WTC11 (cell line): ENCODE data around the gene LYL1. TPM values are rescaled to one million over a fixed set of nuclear protein-coding genes. Genes with fewer than 3 reads are reported as not detected.

Experiments
- ATAC-seq: fragments of 200-7000 bp; cut with Tn5 transposase; 2 replicates; pipeline ENCODE4 v1.10.0; 2021; ENCODE audit warnings: mild to moderate bottlenecking, moderate library complexity
- CTCF ChIA-PET: fragments of 300-600 bp; sonication (Branson Sonifier 250); formaldehyde crosslinking; loops from one replicate; lab custom pipeline; 2021; ENCODE audit warnings: antibody characterized with exemption; lab: Charles Lee
- POLR2A ChIA-PET: fragments of 350-600 bp; sonication (Branson Sonifier 250); formaldehyde crosslinking; loops from one replicate; lab custom pipeline; 2021; ENCODE audit warnings: antibody characterized with exemption; lab: Charles Lee
- DNase-seq: peaks from one replicate; pipeline ENCODE4 v3.0.0; 2021; ENCODE audit warnings: low spot score
- H3K27ac Mint-ChIP-seq: 2 replicates; pipeline ENCODE4 v1.8.0; 2021; ENCODE audit warnings: mixed read lengths
- H3K27me3 Mint-ChIP-seq: 2 replicates; pipeline ENCODE4 v1.8.0; 2021; ENCODE audit warnings: low read depth, mild to moderate bottlenecking, moderate library complexity, mixed read lengths
- H3K36me3 Mint-ChIP-seq: 2 replicates; pipeline ENCODE4 v1.8.0; 2021; ENCODE audit warnings: mixed read lengths
- H3K4me1 Mint-ChIP-seq: 2 replicates; pipeline ENCODE4 v1.8.0; 2022; ENCODE audit warnings: mixed read lengths
- H3K4me3 Mint-ChIP-seq: 2 replicates; pipeline ENCODE4 v1.8.0; 2021; ENCODE audit warnings: mild to moderate bottlenecking, moderate library complexity, mixed read lengths
- H3K9me3 Mint-ChIP-seq: 2 replicates; pipeline ENCODE4 v1.8.0; 2021; ENCODE audit warnings: mixed read lengths
- ATF6 ChIP-seq: sonication (generic); formaldehyde crosslinking; IDR thresholded peaks from 2 replicates; pipeline ENCODE4 v1.8.1; 2023; ENCODE audit warnings: mild to moderate bottlenecking, missing genetic modification reagents
- CDX4 ChIP-seq: fragments of 250-450 bp; sonication (Bioruptor Pico); IDR thresholded peaks from 2 replicates; pipeline ENCODE4 v1.9.0; 2021; ENCODE audit warnings: moderate library complexity, mild to moderate bottlenecking, inconsistent platforms, borderline replicate concordance
- E2F4 ChIP-seq: sonication (generic); formaldehyde crosslinking; IDR thresholded peaks from 2 replicates; pipeline ENCODE4 v1.8.1; 2022; ENCODE audit warnings: low read depth, mild to moderate bottlenecking, moderate library complexity, missing genetic modification reagents, borderline replicate concordance
- ELF4 ChIP-seq: sonication (generic); formaldehyde crosslinking; IDR thresholded peaks from 2 replicates; pipeline ENCODE4 v1.8.1; 2022; ENCODE audit warnings: low read depth, mild to moderate bottlenecking, moderate library complexity, missing genetic modification reagents
- ETV6 ChIP-seq: sonication (generic); formaldehyde crosslinking; IDR thresholded peaks from 2 replicates; pipeline ENCODE4 v1.8.1; 2022; ENCODE audit warnings: mild to moderate bottlenecking, missing genetic modification reagents
- FOXJ3 ChIP-seq: sonication (generic); formaldehyde crosslinking; IDR thresholded peaks from 2 replicates; pipeline ENCODE4 v1.9.0; 2021; ENCODE audit warnings: missing genetic modification reagents, mild to moderate bottlenecking, borderline replicate concordance
- GRHL2 ChIP-seq: fragments of 250-450 bp; sonication (Bioruptor Pico); IDR thresholded peaks from 2 replicates; pipeline ENCODE4 v1.8.0; 2022; ENCODE audit warnings: mild to moderate bottlenecking, moderate library complexity; ENCODE audit not compliant: insufficient replicate concordance, severe bottlenecking
- JUN ChIP-seq: sonication (generic); formaldehyde crosslinking; IDR thresholded peaks from 2 replicates; pipeline ENCODE4 v1.8.0; 2023; ENCODE audit warnings: mild to moderate bottlenecking, missing genetic modification reagents
- NFE2L1 ChIP-seq: sonication (generic); formaldehyde crosslinking; IDR thresholded peaks from 2 replicates; pipeline ENCODE4 v1.8.1; 2023; ENCODE audit warnings: missing genetic modification reagents
- NFYB ChIP-seq: sonication (generic); formaldehyde crosslinking; conservative IDR thresholded peaks from 2 replicates; pipeline ENCODE4 v1.8.0; 2022; ENCODE audit warnings: low read depth, missing genetic modification reagents
- NR2C2 ChIP-seq: sonication (generic); formaldehyde crosslinking; IDR thresholded peaks from 2 replicates; pipeline ENCODE4 v1.8.0; 2022; ENCODE audit warnings: mild to moderate bottlenecking, missing genetic modification reagents
- RELA ChIP-seq: sonication (generic); formaldehyde crosslinking; IDR thresholded peaks from 2 replicates; pipeline ENCODE4 v1.8.1; 2022; ENCODE audit warnings: missing genetic modification reagents, mild to moderate bottlenecking, borderline replicate concordance
- TEAD1 ChIP-seq: sonication (generic); formaldehyde crosslinking; IDR thresholded peaks from 2 replicates; pipeline ENCODE4 v1.8.0; 2022; ENCODE audit warnings: mild to moderate bottlenecking, missing genetic modification reagents
- USF2 ChIP-seq: sonication (generic); formaldehyde crosslinking; IDR thresholded peaks from 2 replicates; pipeline ENCODE4 v1.8.1; 2023; ENCODE audit warnings: mild to moderate bottlenecking, missing genetic modification reagents, moderate library complexity
- ZNF219 ChIP-seq: sonication (generic); formaldehyde crosslinking; IDR thresholded peaks from 2 replicates; pipeline ENCODE4 v1.8.0; 2023; ENCODE audit warnings: missing genetic modification reagents, mild to moderate bottlenecking, borderline replicate concordance
- total RNA-seq: library from RNA; stranded (reverse); gene quantifications from 3 replicates; pipeline ENCODE4 v1.2.3, GENCODE V29; 2021
- TF ChIP-seq, protein P1 (sequence below): sonication (generic); formaldehyde crosslinking; IDR thresholded peaks from 2 replicates; pipeline ENCODE4 v1.8.1; 2023; ENCODE audit warnings: mild to moderate bottlenecking, missing genetic modification reagents
- TF ChIP-seq, protein P2 (sequence below): sonication (generic); formaldehyde crosslinking; IDR thresholded peaks from 2 replicates; pipeline ENCODE4 v1.8.0; 2023; ENCODE audit warnings: mild to moderate bottlenecking, missing genetic modification reagents
- TF ChIP-seq, protein P3 (sequence below): sonication (generic); formaldehyde crosslinking; conservative IDR thresholded peaks from 2 replicates; pipeline ENCODE4 v1.8.1; 2022; ENCODE audit warnings: mild to moderate bottlenecking, missing genetic modification reagents

Gene LYL1
- total RNA-seq, 1 experiment from 2014 or later = 1.2 TPM

GRCh38 chr19:13073263-13073662 is 29.4 kb downstream of the LYL1 start:
- DNase-seq = no peak
- H3K4me1 Mint-ChIP-seq = peaks cover 16% of the 10 kb centered on the region
- ChIA-PET POLR2A (no interaction called here), CTCF (interaction anchor here (1.2 to 20.5 kb wide), 6 partner anchors 15 to 108 kb away, joined by 6 to 294 read pairs (median 12); no protein-coding TSS in a partner anchor)
- no peak overlapping the region for H3K4me3 Mint-ChIP-seq
- no peak for ATAC-seq
- no peaks in the 10 kb centered on the region for H3K9me3 Mint-ChIP-seq
- H3K36me3 Mint-ChIP-seq = no peaks in the 10 kb centered on the region
- no peak overlapping the region for H3K27ac Mint-ChIP-seq
- TF ChIP-seq NFE2L1 (CRISPR knock-in tag) (no peak), ELF4 (CRISPR knock-in tag) (no peak), NFYB (CRISPR knock-in tag) (no peak)
- peaks cover 34% of the 10 kb centered on the region for H3K27me3 Mint-ChIP-seq

DNA sequence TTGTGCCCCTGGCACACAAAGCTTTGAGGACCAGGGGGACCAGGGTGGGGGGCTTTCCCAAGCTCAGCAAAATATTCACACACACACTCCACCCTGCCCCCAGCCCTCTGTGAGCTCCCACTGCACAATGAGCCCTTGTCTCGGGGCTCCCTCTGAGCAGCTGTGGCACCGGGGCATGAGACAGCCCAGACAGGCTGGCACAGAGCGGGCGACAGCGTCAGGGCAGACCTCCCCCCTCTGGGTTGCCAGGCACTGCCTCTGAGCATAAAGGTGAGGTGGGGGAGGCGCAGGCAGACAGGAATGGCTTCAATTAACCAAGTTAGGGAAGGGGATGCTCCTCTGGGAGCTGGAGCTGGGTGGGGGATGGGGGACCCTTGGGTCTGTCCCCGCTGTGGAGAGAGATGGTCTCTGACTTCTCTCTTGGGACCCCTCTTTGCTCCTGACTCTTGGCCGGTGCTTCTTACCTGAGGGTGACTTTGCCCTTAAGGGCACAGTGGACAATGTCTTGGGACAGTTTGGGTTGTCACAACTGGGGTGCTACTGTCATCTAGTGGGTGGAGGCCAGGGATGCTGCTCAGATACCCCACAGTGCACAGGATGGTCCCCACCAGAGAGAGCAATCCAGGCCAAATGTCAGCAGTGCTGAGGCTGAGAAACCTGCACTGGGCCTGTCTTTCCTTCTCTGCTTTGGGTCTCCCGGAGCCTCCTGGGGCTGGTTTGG is 30.3 kb downstream of the LYL1 start:
- ChIA-PET POLR2A (no interaction called here), CTCF (interaction anchor here (1.7 to 20.5 kb wide), 5 partner anchors 14 to 107 kb away, joined by 6 to 294 read pairs (median 16); no protein-coding TSS in a partner anchor)
- peaks cover 26% of the 10 kb centered on the region for H3K27me3 Mint-ChIP-seq
- H3K4me1 Mint-ChIP-seq = peaks cover 7% of the 10 kb centered on the region
- H3K27ac Mint-ChIP-seq = no peak overlapping the region
- no peak overlapping the region for H3K4me3 Mint-ChIP-seq
- no peaks in the 10 kb centered on the region for H3K36me3 Mint-ChIP-seq
- DNase-seq (no peak), ATAC-seq (no peak)
- TF ChIP-seq, protein P1, sequence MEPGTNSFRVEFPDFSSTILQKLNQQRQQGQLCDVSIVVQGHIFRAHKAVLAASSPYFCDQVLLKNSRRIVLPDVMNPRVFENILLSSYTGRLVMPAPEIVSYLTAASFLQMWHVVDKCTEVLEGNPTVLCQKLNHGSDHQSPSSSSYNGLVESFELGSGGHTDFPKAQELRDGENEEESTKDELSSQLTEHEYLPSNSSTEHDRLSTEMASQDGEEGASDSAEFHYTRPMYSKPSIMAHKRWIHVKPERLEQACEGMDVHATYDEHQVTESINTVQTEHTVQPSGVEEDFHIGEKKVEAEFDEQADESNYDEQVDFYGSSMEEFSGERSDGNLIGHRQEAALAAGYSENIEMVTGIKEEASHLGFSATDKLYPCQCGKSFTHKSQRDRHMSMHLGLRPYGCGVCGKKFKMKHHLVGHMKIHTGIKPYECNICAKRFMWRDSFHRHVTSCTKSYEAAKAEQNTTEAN (CRISPR knock-in tag) = no peak
- TF ChIP-seq, protein P2, sequence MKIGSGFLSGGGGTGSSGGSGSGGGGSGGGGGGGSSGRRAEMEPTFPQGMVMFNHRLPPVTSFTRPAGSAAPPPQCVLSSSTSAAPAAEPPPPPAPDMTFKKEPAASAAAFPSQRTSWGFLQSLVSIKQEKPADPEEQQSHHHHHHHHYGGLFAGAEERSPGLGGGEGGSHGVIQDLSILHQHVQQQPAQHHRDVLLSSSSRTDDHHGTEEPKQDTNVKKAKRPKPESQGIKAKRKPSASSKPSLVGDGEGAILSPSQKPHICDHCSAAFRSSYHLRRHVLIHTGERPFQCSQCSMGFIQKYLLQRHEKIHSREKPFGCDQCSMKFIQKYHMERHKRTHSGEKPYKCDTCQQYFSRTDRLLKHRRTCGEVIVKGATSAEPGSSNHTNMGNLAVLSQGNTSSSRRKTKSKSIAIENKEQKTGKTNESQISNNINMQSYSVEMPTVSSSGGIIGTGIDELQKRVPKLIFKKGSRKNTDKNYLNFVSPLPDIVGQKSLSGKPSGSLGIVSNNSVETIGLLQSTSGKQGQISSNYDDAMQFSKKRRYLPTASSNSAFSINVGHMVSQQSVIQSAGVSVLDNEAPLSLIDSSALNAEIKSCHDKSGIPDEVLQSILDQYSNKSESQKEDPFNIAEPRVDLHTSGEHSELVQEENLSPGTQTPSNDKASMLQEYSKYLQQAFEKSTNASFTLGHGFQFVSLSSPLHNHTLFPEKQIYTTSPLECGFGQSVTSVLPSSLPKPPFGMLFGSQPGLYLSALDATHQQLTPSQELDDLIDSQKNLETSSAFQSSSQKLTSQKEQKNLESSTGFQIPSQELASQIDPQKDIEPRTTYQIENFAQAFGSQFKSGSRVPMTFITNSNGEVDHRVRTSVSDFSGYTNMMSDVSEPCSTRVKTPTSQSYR = no peak
- TF ChIP-seq JUN (CRISPR knock-in tag) (no peak), ATF6 (CRISPR knock-in tag) (no peak)
- H3K9me3 Mint-ChIP-seq = no peaks in the 10 kb centered on the region

DNA sequence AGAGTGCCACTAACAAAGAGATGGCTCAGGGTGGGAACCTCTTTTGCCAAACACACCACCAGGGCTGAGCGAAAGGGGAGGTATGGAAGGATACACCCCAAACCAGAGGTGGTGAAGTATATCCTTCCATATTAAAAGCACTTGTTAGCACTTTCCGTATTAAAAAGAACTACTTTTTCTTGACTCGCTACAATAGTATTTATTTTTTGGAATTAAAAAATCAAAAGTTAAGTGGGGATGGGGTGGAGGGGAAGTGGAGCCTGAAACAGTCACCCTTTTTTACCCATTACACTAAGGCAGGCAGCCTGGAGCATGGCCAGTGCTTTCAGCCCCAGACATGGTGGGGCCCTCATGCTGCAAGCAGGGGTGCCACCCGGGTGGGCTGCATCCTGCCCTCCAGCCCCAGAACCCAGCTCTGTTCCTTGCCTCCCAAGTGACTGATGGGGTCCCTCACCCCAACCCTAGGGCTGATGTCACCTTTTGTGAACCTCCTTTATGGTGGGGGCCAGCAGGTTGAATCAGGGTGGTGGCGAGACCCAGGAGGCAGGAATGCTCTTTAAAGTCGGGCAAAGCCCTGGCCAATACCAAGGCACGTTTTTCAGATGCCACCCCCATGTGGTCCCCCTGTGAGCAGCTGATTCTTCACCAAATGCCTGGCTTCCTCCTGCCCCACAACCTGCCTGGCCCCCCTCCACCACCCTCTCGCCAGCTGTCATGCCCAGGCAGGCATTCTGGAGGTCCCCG is 31.0 kb downstream of the LYL1 start:
- ATAC-seq (no peak), DNase-seq (no peak)
- Mint-ChIP-seq H3K9me3 (no peaks in the 10 kb centered on the region), H3K36me3 (no peaks in the 10 kb centered on the region), H3K27ac (no peak overlapping the region), H3K4me1 (0 out of 2 replicates have a peak, but pooled peaks cover 3% of the 10 kb centered on the region), H3K27me3 (peaks cover 20% of the 10 kb centered on the region), H3K4me3 (no peak overlapping the region)
- ChIA-PET POLR2A (no interaction called here), CTCF (interaction anchor here (0.5 to 20.5 kb wide), 6 partner anchors 13 to 106 kb away, joined by 3 to 294 read pairs (median 12); no protein-coding TSS in a partner anchor)
- TF ChIP-seq CDX4 (CRISPR knock-in tag) (no peak), E2F4 (no peak), TEAD1 (CRISPR knock-in tag) (no peak), ZNF219 (CRISPR knock-in tag) (no peak), GRHL2 (CRISPR knock-in tag) (no peak), NR2C2 (CRISPR knock-in tag) (no peak), RELA (no peak), ETV6 (no peak), FOXJ3 (CRISPR knock-in tag) (no peak), USF2 (CRISPR knock-in tag) (no peak)
- TF ChIP-seq, protein P1 (CRISPR knock-in tag) = no peak
- TF ChIP-seq, protein P3, sequence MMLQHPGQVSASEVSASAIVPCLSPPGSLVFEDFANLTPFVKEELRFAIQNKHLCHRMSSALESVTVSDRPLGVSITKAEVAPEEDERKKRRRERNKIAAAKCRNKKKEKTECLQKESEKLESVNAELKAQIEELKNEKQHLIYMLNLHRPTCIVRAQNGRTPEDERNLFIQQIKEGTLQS = no peak
